ENCODE data around the gene ARRB2.

Gene ARRB2

DNA sequence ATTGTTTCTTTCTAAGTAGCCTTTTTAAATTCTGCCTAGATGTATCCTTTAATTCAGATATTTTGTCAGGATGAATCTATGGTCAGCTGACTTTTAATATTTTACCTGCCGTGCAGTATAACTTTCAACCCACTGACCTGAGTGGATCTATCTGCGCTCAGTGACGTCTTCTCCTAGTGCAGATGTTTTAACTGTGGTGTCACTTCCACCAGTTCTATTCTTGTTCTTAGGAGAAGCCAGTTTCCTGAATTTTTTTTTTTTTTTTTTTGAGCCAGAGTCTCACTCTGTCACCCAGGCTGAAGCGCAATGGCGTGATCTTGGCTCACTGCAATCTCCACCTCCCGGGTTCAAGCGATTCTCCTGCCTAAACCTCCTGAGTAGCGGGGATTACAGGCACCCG lies 56.3 kb downstream of the ARRB2 start:
- Histone ChIP-seq H3K9me2 (replicated peaks; ENCODE audit: insufficient read depth, low read length) (no peaks in the 10 kb centered on the region), H3K27ac (ENCODE audit: low read depth, low read length) (no peak overlapping the region), H4K20me1 (ENCODE audit: low read depth, low read length) (no peaks in the 10 kb centered on the region)

DNA sequence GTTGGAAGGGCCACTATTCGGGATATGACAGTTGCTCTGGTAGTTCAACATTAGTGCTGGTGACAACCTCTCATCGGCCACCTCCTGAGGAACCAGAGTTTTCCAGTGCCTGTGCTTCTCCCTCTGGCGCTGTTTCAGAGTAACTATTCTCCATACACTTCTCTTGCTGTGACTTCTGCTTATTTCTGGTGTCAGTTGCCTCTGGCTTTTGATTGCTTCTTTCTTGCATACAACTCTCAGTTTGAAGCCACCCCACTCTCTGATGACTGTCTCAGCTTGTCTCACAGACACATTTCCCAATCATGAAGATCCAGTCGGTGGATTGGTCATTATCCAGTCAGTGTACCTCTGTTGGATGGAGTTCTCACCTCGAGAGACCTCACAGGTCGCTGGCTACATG lies 57.9 kb downstream of the ARRB2 start:
- Histone ChIP-seq H3F3A (ENCODE audit: insufficient read depth) (no peaks in the 10 kb centered on the region), H4K20me1 (ENCODE audit: low read depth, low read length) (no peaks in the 10 kb centered on the region), H3K9me2 (replicated peaks; ENCODE audit: insufficient read depth, low read length) (no peaks in the 10 kb centered on the region), H3K27me3 (ENCODE audit: low read length) (no peaks in the 10 kb centered on the region), H3K9ac (ENCODE audit: low read length) (no peak overlapping the region), H3K27ac (ENCODE audit: low read depth, low read length) (no peak overlapping the region), H3K79me2 (ENCODE audit: insufficient read depth, low read length) (no peaks in the 10 kb centered on the region), H3K9me3 (ENCODE audit: insufficient read depth, low read length) (no peaks in the 10 kb centered on the region), H2AFZ (ENCODE audit: low read depth, low read length, severe bottlenecking) (no peak overlapping the region), H3K4me3 (ENCODE audit: insufficient read depth, low read length, poor library complexity, severe bottlenecking) (no peak overlapping the region), H3K36me3 (ENCODE audit: low read length) (no peaks in the 10 kb centered on the region), H3K4me2 (ENCODE audit: low read depth, low read length, poor library complexity, severe bottlenecking) (no peak overlapping the region)
- TF ChIP-seq, protein P1, sequence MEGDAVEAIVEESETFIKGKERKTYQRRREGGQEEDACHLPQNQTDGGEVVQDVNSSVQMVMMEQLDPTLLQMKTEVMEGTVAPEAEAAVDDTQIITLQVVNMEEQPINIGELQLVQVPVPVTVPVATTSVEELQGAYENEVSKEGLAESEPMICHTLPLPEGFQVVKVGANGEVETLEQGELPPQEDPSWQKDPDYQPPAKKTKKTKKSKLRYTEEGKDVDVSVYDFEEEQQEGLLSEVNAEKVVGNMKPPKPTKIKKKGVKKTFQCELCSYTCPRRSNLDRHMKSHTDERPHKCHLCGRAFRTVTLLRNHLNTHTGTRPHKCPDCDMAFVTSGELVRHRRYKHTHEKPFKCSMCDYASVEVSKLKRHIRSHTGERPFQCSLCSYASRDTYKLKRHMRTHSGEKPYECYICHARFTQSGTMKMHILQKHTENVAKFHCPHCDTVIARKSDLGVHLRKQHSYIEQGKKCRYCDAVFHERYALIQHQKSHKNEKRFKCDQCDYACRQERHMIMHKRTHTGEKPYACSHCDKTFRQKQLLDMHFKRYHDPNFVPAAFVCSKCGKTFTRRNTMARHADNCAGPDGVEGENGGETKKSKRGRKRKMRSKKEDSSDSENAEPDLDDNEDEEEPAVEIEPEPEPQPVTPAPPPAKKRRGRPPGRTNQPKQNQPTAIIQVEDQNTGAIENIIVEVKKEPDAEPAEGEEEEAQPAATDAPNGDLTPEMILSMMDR (IDR thresholded peaks at IDR 0.05; ENCODE audit: insufficient read depth, low read length, poor library complexity, severe bottlenecking) = no peak
- TF ChIP-seq EZH2phosphoT487 (conservative IDR thresholded peaks at IDR 0.05; ENCODE audit: low read length) = no peak

More for the DNA sequence above, 56.3 kb downstream of the ARRB2 start:
- Histone ChIP-seq H3K79me2 (ENCODE audit: insufficient read depth, low read length) (no peaks in the 10 kb centered on the region), H3K27me3 (ENCODE audit: low read length) (no peaks in the 10 kb centered on the region), H3K36me3 (ENCODE audit: low read length) (no peaks in the 10 kb centered on the region), H2AFZ (ENCODE audit: low read depth, low read length, severe bottlenecking) (no peak overlapping the region), H3K9me3 (ENCODE audit: insufficient read depth, low read length) (no peaks in the 10 kb centered on the region), H3F3A (ENCODE audit: insufficient read depth) (no peaks in the 10 kb centered on the region), H3K4me3 (ENCODE audit: insufficient read depth, low read length, poor library complexity, severe bottlenecking) (no peak overlapping the region), H3K9ac (ENCODE audit: low read length) (no peak overlapping the region), H3K4me2 (ENCODE audit: low read depth, low read length, poor library complexity, severe bottlenecking) (no peak overlapping the region)
- TF ChIP-seq, protein P1 (IDR thresholded peaks at IDR 0.05; ENCODE audit: insufficient read depth, low read length, poor library complexity, severe bottlenecking) = no peak
- TF ChIP-seq EZH2phosphoT487 (conservative IDR thresholded peaks at IDR 0.05; ENCODE audit: low read length) = no peak

DNA sequence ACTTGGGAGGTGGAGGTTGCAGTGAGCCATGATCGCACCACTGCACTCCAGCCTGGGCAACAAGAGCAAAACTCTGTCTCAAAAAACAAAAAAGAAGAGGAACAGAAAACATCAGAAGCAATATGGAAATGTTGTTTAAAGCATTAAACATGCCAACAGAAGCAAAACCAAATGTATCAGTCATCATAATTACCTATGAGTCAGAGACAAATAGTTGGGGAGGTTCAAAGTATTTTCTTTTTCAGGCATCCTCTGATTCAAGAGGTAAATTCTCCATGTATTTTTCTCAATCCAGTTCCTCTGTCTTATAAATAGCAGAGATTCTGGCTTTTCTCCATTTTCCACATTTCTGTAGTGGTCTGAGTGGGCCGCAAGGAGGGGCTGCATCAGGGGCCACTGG lies 59.2 kb downstream of the ARRB2 start:
- Histone ChIP-seq H3K9me3 (ENCODE audit: insufficient read depth, low read length) (no peaks in the 10 kb centered on the region), H2AFZ (ENCODE audit: low read depth, low read length, severe bottlenecking) (no peak overlapping the region), H3K27me3 (ENCODE audit: low read length) (no peaks in the 10 kb centered on the region), H3K9ac (ENCODE audit: low read length) (no peak overlapping the region), H3K27ac (ENCODE audit: low read depth, low read length) (no peak overlapping the region), H3K4me2 (ENCODE audit: low read depth, low read length, poor library complexity, severe bottlenecking) (no peak overlapping the region), H3K79me2 (ENCODE audit: insufficient read depth, low read length) (no peaks in the 10 kb centered on the region), H3K9me2 (replicated peaks; ENCODE audit: insufficient read depth, low read length) (no peaks in the 10 kb centered on the region), H4K20me1 (ENCODE audit: low read depth, low read length) (no peaks in the 10 kb centered on the region), H3K36me3 (ENCODE audit: low read length) (no peaks in the 10 kb centered on the region), H3F3A (ENCODE audit: insufficient read depth) (no peaks in the 10 kb centered on the region), H3K4me3 (ENCODE audit: insufficient read depth, low read length, poor library complexity, severe bottlenecking) (no peak overlapping the region)
- TF ChIP-seq, protein P1 (IDR thresholded peaks at IDR 0.05; ENCODE audit: insufficient read depth, low read length, poor library complexity, severe bottlenecking) = no peak
- no peak for TF ChIP-seq EZH2phosphoT487 (conservative IDR thresholded peaks at IDR 0.05; ENCODE audit: low read length)
